Measurements from ENCODE around the gene GIPC1. TPM values are rescaled to one million over a fixed set of nuclear protein-coding genes. Genes with fewer than 3 reads are reported as not detected.
A peak's percentile ranks its signal among the peaks of the same experiment; 100 is the strongest.

The GIPC1 gene
- polyA plus RNA-seq, 2 of the 4 experiments (the other 2 are of a cell fraction) = 52.9 to 86.4 TPM

GRCh38 chr19:14502334-14503092, 6.6 kb upstream of the GIPC1 start (continued):
- TF ChIP-seq ZC3H11A (IDR thresholded peaks at IDR 0.05) = no peak
- TF ChIP-seq BHLHE40 (IDR thresholded peaks at IDR 0.05; ENCODE audit: low read depth, low read length) = no peak
- TF ChIP-seq RARB (CRISPR knock-in tag; IDR thresholded peaks at IDR 0.05) = no peak
- TF ChIP-seq TP53 (CRISPR knock-in tag; IDR thresholded peaks at IDR 0.05) = no peak
- peak; percentile 24; the same call in 1 of the 2 replicates for TF ChIP-seq JUNB (IDR thresholded peaks at IDR 0.05)
- peak in 1 of 2 experiments; percentile 71; a peak in 2 of 5 replicates for TF ChIP-seq EP300 (IDR thresholded peaks at IDR 0.05)
- peak; percentile 86 to 92 for TF ChIP-seq CEBPB (IDR thresholded peaks at IDR 0.05)
- TF ChIP-seq MAZ (IDR thresholded peaks at IDR 0.05; ENCODE audit: borderline replicate concordance, low read depth, low read length) = no peak
- no peak for TF ChIP-seq ESRRA (IDR thresholded peaks at IDR 0.05; ENCODE audit: borderline replicate concordance, low read length)
- no peak for TF ChIP-seq GATA3 (IDR thresholded peaks at IDR 0.05; ENCODE audit: borderline replicate concordance)
- TF ChIP-seq, protein P1, sequence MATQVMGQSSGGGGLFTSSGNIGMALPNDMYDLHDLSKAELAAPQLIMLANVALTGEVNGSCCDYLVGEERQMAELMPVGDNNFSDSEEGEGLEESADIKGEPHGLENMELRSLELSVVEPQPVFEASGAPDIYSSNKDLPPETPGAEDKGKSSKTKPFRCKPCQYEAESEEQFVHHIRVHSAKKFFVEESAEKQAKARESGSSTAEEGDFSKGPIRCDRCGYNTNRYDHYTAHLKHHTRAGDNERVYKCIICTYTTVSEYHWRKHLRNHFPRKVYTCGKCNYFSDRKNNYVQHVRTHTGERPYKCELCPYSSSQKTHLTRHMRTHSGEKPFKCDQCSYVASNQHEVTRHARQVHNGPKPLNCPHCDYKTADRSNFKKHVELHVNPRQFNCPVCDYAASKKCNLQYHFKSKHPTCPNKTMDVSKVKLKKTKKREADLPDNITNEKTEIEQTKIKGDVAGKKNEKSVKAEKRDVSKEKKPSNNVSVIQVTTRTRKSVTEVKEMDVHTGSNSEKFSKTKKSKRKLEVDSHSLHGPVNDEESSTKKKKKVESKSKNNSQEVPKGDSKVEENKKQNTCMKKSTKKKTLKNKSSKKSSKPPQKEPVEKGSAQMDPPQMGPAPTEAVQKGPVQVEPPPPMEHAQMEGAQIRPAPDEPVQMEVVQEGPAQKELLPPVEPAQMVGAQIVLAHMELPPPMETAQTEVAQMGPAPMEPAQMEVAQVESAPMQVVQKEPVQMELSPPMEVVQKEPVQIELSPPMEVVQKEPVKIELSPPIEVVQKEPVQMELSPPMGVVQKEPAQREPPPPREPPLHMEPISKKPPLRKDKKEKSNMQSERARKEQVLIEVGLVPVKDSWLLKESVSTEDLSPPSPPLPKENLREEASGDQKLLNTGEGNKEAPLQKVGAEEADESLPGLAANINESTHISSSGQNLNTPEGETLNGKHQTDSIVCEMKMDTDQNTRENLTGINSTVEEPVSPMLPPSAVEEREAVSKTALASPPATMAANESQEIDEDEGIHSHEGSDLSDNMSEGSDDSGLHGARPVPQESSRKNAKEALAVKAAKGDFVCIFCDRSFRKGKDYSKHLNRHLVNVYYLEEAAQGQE (IDR thresholded peaks at IDR 0.05) = no peak
- TF ChIP-seq KDM1A (IDR thresholded peaks at IDR 0.05; ENCODE audit: low read depth) = no peak
- no peak for TF ChIP-seq RAD21 (conservative IDR thresholded peaks at IDR 0.05 in 1 of 2, IDR thresholded peaks at IDR 0.05 in 1 of 2)
- no peak for TF ChIP-seq KDM5A (IDR thresholded peaks at IDR 0.05)
- TF ChIP-seq HES2 (IDR thresholded peaks at IDR 0.05) = peak; percentile 50; the same call in 1 of the 2 replicates
- TF ChIP-seq, protein P2, sequence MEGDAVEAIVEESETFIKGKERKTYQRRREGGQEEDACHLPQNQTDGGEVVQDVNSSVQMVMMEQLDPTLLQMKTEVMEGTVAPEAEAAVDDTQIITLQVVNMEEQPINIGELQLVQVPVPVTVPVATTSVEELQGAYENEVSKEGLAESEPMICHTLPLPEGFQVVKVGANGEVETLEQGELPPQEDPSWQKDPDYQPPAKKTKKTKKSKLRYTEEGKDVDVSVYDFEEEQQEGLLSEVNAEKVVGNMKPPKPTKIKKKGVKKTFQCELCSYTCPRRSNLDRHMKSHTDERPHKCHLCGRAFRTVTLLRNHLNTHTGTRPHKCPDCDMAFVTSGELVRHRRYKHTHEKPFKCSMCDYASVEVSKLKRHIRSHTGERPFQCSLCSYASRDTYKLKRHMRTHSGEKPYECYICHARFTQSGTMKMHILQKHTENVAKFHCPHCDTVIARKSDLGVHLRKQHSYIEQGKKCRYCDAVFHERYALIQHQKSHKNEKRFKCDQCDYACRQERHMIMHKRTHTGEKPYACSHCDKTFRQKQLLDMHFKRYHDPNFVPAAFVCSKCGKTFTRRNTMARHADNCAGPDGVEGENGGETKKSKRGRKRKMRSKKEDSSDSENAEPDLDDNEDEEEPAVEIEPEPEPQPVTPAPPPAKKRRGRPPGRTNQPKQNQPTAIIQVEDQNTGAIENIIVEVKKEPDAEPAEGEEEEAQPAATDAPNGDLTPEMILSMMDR (IDR thresholded peaks at IDR 0.05) = no peak
- no peak for TF ChIP-seq CHD4 (IDR thresholded peaks at IDR 0.05; ENCODE audit: borderline replicate concordance)

GRCh38 chr19:14497228-14497921, 1.4 kb upstream of the GIPC1 start:
- peak overlapping the region; percentile 86 to 95 for H3K27ac ChIP-seq
- peak; percentile 60 for TF ChIP-seq POLR2A (IDR thresholded peaks at IDR 0.05; ENCODE audit: low read length)
- TF ChIP-seq HEYL (CRISPR knock-in tag; IDR thresholded peaks at IDR 0.05) = no peak
- ChIA-PET CTCF (interaction anchor here (0.6 to 3.7 kb wide), 4 partner anchors 8 to 136 kb away, joined by 3 to 21 read pairs (median 8); no protein-coding TSS in a partner anchor), POLR2A (interaction anchor here (0.7 to 3.9 kb wide), 3 partner anchors 8 to 383 kb away, joined by 3 to 31 read pairs (median 10); partner anchors contain the start of gene DNAJB1)
- peaks cover 33% of the 10 kb centered on the region for H3K4me1 ChIP-seq
- H3K9me3 ChIP-seq = no peaks in the 10 kb centered on the region
- FAIRE-seq (no peak), ATAC-seq (peak; percentile 44 to 61), DNase-seq (ENCODE audit: low read depth in 1 of 2, low spot score in 1 of 2) (peak in 1 of 2 experiments; percentile 56)
- H3K4me2 ChIP-seq = peak overlapping the region; percentile 72
- WGBS (ENCODE audit: missing lambda C conversion rate) = 20% methylated on average over 4 of the region's 6 CpGs
- no peak overlapping the region for H3K4me3 ChIP-seq

All from A549 (cell line).